OCI-LY1 (cell line): ENCODE data around the gene TRIP6.

Source experiments
- EZH2 ChIP-seq: fragments of 200-600 bp; sonication (generic), shearing (Covaris generic); IDR thresholded peaks from 2 replicates; pipeline ENCODE4 v1.8.0; 2017; ENCODE audit warnings: borderline replicate concordance, mixed run types, mild to moderate bottlenecking, antibody characterized with exemption, low read length, moderate library complexity, mixed read lengths
- TF ChIP-seq, protein P1 (sequence below): fragments of 200-600 bp; sonication (generic), shearing (Covaris generic); IDR thresholded peaks from 2 replicates; pipeline ENCODE4 v1.5.1; 2017; ENCODE audit warnings: mild to moderate bottlenecking, antibody characterized with exemption, low read length, moderate library complexity, mixed read lengths

DNA sequence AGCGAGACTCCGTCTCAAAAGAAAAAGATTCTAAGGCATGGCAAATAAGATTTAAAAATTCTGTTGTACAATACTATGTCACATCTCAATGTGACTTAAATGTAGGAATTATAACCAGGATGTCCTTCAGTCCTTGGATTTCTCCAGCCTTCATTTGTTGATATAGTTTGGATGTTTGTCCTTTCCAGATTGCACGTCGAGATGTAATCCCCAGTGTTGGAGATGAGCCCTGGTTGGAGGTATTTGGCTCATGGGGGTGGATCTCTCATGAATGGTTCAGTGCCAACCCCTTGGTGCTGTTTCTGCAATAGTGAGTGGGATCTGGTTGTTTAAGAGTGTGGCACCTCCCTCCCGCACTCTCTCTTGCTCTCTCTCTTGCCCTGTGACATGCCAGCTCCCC, 41.3 kb downstream of the TRIP6 start:
- TF ChIP-seq EZH2, result no peak
- TF ChIP-seq, protein P1, sequence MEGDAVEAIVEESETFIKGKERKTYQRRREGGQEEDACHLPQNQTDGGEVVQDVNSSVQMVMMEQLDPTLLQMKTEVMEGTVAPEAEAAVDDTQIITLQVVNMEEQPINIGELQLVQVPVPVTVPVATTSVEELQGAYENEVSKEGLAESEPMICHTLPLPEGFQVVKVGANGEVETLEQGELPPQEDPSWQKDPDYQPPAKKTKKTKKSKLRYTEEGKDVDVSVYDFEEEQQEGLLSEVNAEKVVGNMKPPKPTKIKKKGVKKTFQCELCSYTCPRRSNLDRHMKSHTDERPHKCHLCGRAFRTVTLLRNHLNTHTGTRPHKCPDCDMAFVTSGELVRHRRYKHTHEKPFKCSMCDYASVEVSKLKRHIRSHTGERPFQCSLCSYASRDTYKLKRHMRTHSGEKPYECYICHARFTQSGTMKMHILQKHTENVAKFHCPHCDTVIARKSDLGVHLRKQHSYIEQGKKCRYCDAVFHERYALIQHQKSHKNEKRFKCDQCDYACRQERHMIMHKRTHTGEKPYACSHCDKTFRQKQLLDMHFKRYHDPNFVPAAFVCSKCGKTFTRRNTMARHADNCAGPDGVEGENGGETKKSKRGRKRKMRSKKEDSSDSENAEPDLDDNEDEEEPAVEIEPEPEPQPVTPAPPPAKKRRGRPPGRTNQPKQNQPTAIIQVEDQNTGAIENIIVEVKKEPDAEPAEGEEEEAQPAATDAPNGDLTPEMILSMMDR, result no peak
